GM23338 (cell line): ENCODE measurements around the gene FNDC3B. TPM values are rescaled to one million over a fixed set of nuclear protein-coding genes. Genes with fewer than 3 reads are reported as not detected.

Experiments
- ATAC-seq: fragments of 200-7000 bp; cut with Tn5 transposase; 3 replicates; pipeline ENCODE4 v1.9.1; 2020
- DNase-seq: peaks from one replicate; pipeline ENCODE4 v3.0.0-alpha.2; 2015; ENCODE audit warnings: low spot score
- H2AFZ ChIP-seq: fragments of 200-600 bp; sonication (generic); 2 replicates; pipeline ENCODE4 v1.8.0; 2016; ENCODE audit warnings: antibody characterized with exemption, mild to moderate bottlenecking, moderate library complexity
- H3F3A ChIP-seq: fragments of 200-600 bp; sonication (generic); replicated peaks from 2 replicates; pipeline ENCODE4 v1.8.0; 2017; ENCODE audit warnings: antibody characterized with exemption, mixed run types, low read depth
- H3K27ac ChIP-seq: fragments of 200-600 bp; sonication (generic); 2 replicates; pipeline ENCODE4 v1.6.1; 2016; ENCODE audit warnings: low read depth
- H3K27me3 ChIP-seq: fragments of 200-600 bp; sonication (generic); 2 replicates; pipeline ENCODE4 v1.8.0; 2016; ENCODE audit warnings: mild to moderate bottlenecking, mixed run types, moderate library complexity; ENCODE audit not compliant: insufficient read depth
- H3K36me3 ChIP-seq: fragments of 200-600 bp; sonication (generic); 2 replicates; pipeline ENCODE4 v1.8.0; 2016; ENCODE audit warnings: mild to moderate bottlenecking; ENCODE audit not compliant: insufficient read depth
- H3K4me1 ChIP-seq: fragments of 200-600 bp; sonication (generic); 2 replicates; pipeline ENCODE4 v1.8.0; 2016; ENCODE audit warnings: mild to moderate bottlenecking, moderate library complexity; ENCODE audit not compliant: insufficient read depth
- H3K4me2 ChIP-seq: fragments of 200-600 bp; sonication (generic); 2 replicates; pipeline ENCODE4 v1.7.1; 2017; ENCODE audit warnings: mixed run types
- H3K4me3 ChIP-seq: fragments of 200-600 bp; sonication (generic); 2 replicates; pipeline ENCODE4 v1.6.1; 2016; ENCODE audit warnings: mixed run types
- H3K79me2 ChIP-seq: fragments of 200-600 bp; sonication (generic); replicated peaks from 2 replicates; pipeline ENCODE4 v1.8.0; 2017; ENCODE audit warnings: mild to moderate bottlenecking; ENCODE audit not compliant: insufficient read depth
- H3K9me2 ChIP-seq: fragments of 200-600 bp; sonication (generic); 2 replicates; pipeline ENCODE4 v1.8.0; 2017; ENCODE audit not compliant: insufficient read depth
- H4K20me1 ChIP-seq: fragments of 200-600 bp; sonication (generic); replicated peaks from 2 replicates; pipeline ENCODE4 v1.8.0; 2017; ENCODE audit warnings: mild to moderate bottlenecking; ENCODE audit not compliant: insufficient read depth
- H3K27ac Mint-ChIP-seq: 2 replicates; pipeline ENCODE4 v1.8.0; 2020; ENCODE audit warnings: inconsistent platforms, mild to moderate bottlenecking, moderate library complexity, mixed read lengths
- H3K27me3 Mint-ChIP-seq: 3 replicates; pipeline ENCODE4 v1.8.0; 2022; ENCODE audit warnings: low read depth, mild to moderate bottlenecking, moderate library complexity, mixed read lengths, inconsistent platforms; ENCODE audit not compliant: insufficient read depth, poor library complexity
- H3K36me3 Mint-ChIP-seq: 3 replicates; pipeline ENCODE4 v1.8.0; 2021; ENCODE audit warnings: low read depth, mild to moderate bottlenecking, inconsistent platforms, moderate library complexity, mixed read lengths
- H3K4me1 Mint-ChIP-seq: 3 replicates; pipeline ENCODE4 v1.8.0; 2020; ENCODE audit warnings: mild to moderate bottlenecking, inconsistent platforms, mixed read lengths
- H3K4me3 Mint-ChIP-seq: 3 replicates; pipeline ENCODE4 v1.8.0; 2021; ENCODE audit warnings: moderate library complexity, mild to moderate bottlenecking, inconsistent platforms, mixed read lengths
- H3K9me3 Mint-ChIP-seq: 3 replicates; pipeline ENCODE4 v1.8.0; 2020; ENCODE audit warnings: moderate library complexity, mild to moderate bottlenecking, inconsistent platforms, mixed read lengths
- CREB1 ChIP-seq: fragments of 250-450 bp; sonication (Bioruptor Pico); IDR thresholded peaks from 2 replicates; pipeline ENCODE4 v1.5.0; 2020; ENCODE audit warnings: low read depth, mild to moderate bottlenecking, moderate library complexity
- ETS1 ChIP-seq: IDR thresholded peaks from 2 replicates; pipeline ENCODE4 v1.6.1; 2016; ENCODE audit warnings: antibody characterized with exemption
- EZH2 ChIP-seq: fragments of 200-600 bp; sonication (generic); IDR thresholded peaks from one replicate; pipeline ENCODE4 v1.8.0; 2017; ENCODE audit warnings: antibody characterized with exemption, mild to moderate bottlenecking, low read depth; ENCODE audit not compliant: unreplicated experiment
- EZH2phosphoT487 ChIP-seq: fragments of 200-600 bp; sonication (generic); IDR thresholded peaks from one replicate; pipeline ENCODE4 v1.8.1; 2018; ENCODE audit warnings: antibody characterized with exemption; ENCODE audit not compliant: unreplicated experiment
- JUNB ChIP-seq: IDR thresholded peaks from one replicate; pipeline ENCODE4 v1.6.1; 2016; ENCODE audit warnings: antibody characterized with exemption; ENCODE audit not compliant: unreplicated experiment
- NANOG ChIP-seq: IDR thresholded peaks from 2 replicates; pipeline ENCODE4 v1.6.1; 2016; ENCODE audit warnings: antibody characterized with exemption, borderline replicate concordance
- POLR2AphosphoS5 ChIP-seq: IDR thresholded peaks from 2 replicates; pipeline ENCODE4 v1.6.1; 2016; ENCODE audit warnings: antibody characterized with exemption, low read depth
- STAT1 ChIP-seq: IDR thresholded peaks from one replicate; pipeline ENCODE4 v1.6.1; 2016; ENCODE audit warnings: antibody characterized with exemption; ENCODE audit not compliant: unreplicated experiment
- ZNF114 ChIP-seq: fragments of 250-450 bp; sonication (Bioruptor Pico); IDR thresholded peaks from 2 replicates; pipeline ENCODE4 v1.5.0; 2020; ENCODE audit warnings: mild to moderate bottlenecking, moderate library complexity
- ZNF331 ChIP-seq: fragments of 250-450 bp; sonication (Bioruptor Pico); IDR thresholded peaks from 2 replicates; pipeline ENCODE4 v1.5.0; 2020; ENCODE audit warnings: low read depth, mild to moderate bottlenecking, moderate library complexity
- ZNF462 ChIP-seq: fragments of 250-450 bp; sonication (Bioruptor Pico); IDR thresholded peaks from 2 replicates; pipeline ENCODE4 v1.5.0; 2020; ENCODE audit warnings: mild to moderate bottlenecking, moderate library complexity
- polyA plus RNA-seq: library from polyadenylated mRNA; unstranded; fragments of >200 nt; fragmentation: Nextera tagmentation; extraction: Ambion mirVana; gene quantifications from 2 replicates; pipeline ENCODE4 v1.2.1, GENCODE V29; 2016
- total RNA-seq: library from RNA; depleted of rRNA; stranded (reverse); fragments of >200 nt; shearing (Covaris generic); gene quantifications from 2 replicates; pipeline ENCODE4 v1.2.3, GENCODE V29; 2014
- TF ChIP-seq, protein P1 (sequence below), 2 experiments: fragments of 200-600 bp in 1 of 2; sonication (generic) in 1 of 2; conservative IDR thresholded peaks; 2 replicates each; pipeline versions ENCODE4 v1.5.1 to v1.6.1; 2016 to 2017; ENCODE audit warnings: antibody characterized with exemption in 2 of 2, low read depth in 2 of 2, mild to moderate bottlenecking in 2 of 2, moderate library complexity in 1 of 2
- TF ChIP-seq, protein P2 (sequence below): IDR thresholded peaks from one replicate; pipeline ENCODE4 v1.6.1; 2018; ENCODE audit warnings: antibody characterized with exemption; ENCODE audit not compliant: unreplicated experiment

The FNDC3B gene
- total and polyA plus RNA-seq, 2 experiments from 2014 or later: 19.1 to 55.4 TPM

- Histone ChIP-seq H3K36me3 (no peaks in the 10 kb centered on the region), H3K27me3 (no peaks in the 10 kb centered on the region), H3K4me1 (peaks cover 61% of the 10 kb centered on the region), H3K4me2 (no peak overlapping the region), H2AFZ (no peak overlapping the region), H3K4me3 (no peak overlapping the region), H3K79me2 (peaks cover 100% of the 10 kb centered on the region), H3K27ac (no peak overlapping the region), H4K20me1 (peaks cover 29% of the 10 kb centered on the region), H3K9me2 (no peaks in the 10 kb centered on the region), H3F3A (no peaks in the 10 kb centered on the region)
- Mint-ChIP-seq H3K27me3 (no peaks in the 10 kb centered on the region), H3K4me3 (no peak overlapping the region), H3K27ac (no peak overlapping the region; the same call in 1 of the 2 replicates), H3K4me1 (peaks cover 71% of the 10 kb centered on the region), H3K36me3 (peaks cover 4% of the 10 kb centered on the region; the same call in 1 of the 3 replicates), H3K9me3 (no peaks in the 10 kb centered on the region)
- TF ChIP-seq STAT1: no peak
- TF ChIP-seq ETS1: no peak
- TF ChIP-seq CREB1 (CRISPR knock-in tag): no peak
- no peak for TF ChIP-seq ZNF462
- no peak for TF ChIP-seq NANOG
- TF ChIP-seq EZH2phosphoT487: no peak
- no peak for TF ChIP-seq ZNF331 (CRISPR knock-in tag)
- no peak for TF ChIP-seq ZNF114 (CRISPR knock-in tag)
- TF ChIP-seq POLR2AphosphoS5: no peak
- TF ChIP-seq JUNB: no peak
- TF ChIP-seq, protein P1, sequence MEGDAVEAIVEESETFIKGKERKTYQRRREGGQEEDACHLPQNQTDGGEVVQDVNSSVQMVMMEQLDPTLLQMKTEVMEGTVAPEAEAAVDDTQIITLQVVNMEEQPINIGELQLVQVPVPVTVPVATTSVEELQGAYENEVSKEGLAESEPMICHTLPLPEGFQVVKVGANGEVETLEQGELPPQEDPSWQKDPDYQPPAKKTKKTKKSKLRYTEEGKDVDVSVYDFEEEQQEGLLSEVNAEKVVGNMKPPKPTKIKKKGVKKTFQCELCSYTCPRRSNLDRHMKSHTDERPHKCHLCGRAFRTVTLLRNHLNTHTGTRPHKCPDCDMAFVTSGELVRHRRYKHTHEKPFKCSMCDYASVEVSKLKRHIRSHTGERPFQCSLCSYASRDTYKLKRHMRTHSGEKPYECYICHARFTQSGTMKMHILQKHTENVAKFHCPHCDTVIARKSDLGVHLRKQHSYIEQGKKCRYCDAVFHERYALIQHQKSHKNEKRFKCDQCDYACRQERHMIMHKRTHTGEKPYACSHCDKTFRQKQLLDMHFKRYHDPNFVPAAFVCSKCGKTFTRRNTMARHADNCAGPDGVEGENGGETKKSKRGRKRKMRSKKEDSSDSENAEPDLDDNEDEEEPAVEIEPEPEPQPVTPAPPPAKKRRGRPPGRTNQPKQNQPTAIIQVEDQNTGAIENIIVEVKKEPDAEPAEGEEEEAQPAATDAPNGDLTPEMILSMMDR (conservative IDR thresholded peaks at IDR 0.05; ENCODE audit: low read depth in 2 of 2): no peak
- no peak for TF ChIP-seq EZH2
- TF ChIP-seq, protein P2, sequence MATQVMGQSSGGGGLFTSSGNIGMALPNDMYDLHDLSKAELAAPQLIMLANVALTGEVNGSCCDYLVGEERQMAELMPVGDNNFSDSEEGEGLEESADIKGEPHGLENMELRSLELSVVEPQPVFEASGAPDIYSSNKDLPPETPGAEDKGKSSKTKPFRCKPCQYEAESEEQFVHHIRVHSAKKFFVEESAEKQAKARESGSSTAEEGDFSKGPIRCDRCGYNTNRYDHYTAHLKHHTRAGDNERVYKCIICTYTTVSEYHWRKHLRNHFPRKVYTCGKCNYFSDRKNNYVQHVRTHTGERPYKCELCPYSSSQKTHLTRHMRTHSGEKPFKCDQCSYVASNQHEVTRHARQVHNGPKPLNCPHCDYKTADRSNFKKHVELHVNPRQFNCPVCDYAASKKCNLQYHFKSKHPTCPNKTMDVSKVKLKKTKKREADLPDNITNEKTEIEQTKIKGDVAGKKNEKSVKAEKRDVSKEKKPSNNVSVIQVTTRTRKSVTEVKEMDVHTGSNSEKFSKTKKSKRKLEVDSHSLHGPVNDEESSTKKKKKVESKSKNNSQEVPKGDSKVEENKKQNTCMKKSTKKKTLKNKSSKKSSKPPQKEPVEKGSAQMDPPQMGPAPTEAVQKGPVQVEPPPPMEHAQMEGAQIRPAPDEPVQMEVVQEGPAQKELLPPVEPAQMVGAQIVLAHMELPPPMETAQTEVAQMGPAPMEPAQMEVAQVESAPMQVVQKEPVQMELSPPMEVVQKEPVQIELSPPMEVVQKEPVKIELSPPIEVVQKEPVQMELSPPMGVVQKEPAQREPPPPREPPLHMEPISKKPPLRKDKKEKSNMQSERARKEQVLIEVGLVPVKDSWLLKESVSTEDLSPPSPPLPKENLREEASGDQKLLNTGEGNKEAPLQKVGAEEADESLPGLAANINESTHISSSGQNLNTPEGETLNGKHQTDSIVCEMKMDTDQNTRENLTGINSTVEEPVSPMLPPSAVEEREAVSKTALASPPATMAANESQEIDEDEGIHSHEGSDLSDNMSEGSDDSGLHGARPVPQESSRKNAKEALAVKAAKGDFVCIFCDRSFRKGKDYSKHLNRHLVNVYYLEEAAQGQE: no peak
- ATAC-seq (no peak), DNase-seq (no peak)
Measured at GRCh38 chr3:172074586-172074985, 35.2 kb downstream of the FNDC3B start.
